Astrocyte (in vitro differentiated cells and primary cell): ENCODE measurements around the gene EBF4. TPM values are rescaled to one million over a fixed set of nuclear protein-coding genes. Genes with fewer than 3 reads are reported as not detected.

Source experiments
- DNase-seq: peaks from one replicate; pipeline ENCODE4 v3.0.0-alpha.2; 2010; ENCODE audit warnings: low read depth
- FAIRE-seq: peaks from 2 replicates; lab custom pipeline; 2011; peaks lifted over from hg19 to GRCh38; lab: Jason Lieb, UNC
- H2AFZ ChIP-seq: 2 replicates; pipeline ENCODE4 v1.6.0; 2012; ENCODE audit warnings: low read depth, low read length, inconsistent platforms
- H3K27ac ChIP-seq: 2 replicates; pipeline ENCODE4 v1.5.1; 2011; ENCODE audit warnings: low read depth, low read length, inconsistent platforms
- H3K27me3 ChIP-seq: 2 replicates; pipeline ENCODE4 v1.6.0; 2011; ENCODE audit warnings: low read length, inconsistent platforms; ENCODE audit not compliant: insufficient read depth
- H3K36me3 ChIP-seq: 2 replicates; pipeline ENCODE4 v1.5.1; 2011; ENCODE audit warnings: low read length, inconsistent platforms; ENCODE audit not compliant: insufficient read depth
- H3K4me1 ChIP-seq: 2 replicates; pipeline ENCODE4 v1.5.1; 2011; ENCODE audit warnings: low read length, inconsistent platforms; ENCODE audit not compliant: insufficient read depth
- H3K4me2 ChIP-seq: 2 replicates; pipeline ENCODE4 v1.6.0; 2012; ENCODE audit warnings: low read length, inconsistent platforms
- H3K4me3 ChIP-seq: 2 replicates; pipeline ENCODE4 v1.5.1; 2011; ENCODE audit warnings: low read depth, mild to moderate bottlenecking, low read length, inconsistent platforms; ENCODE audit not compliant: insufficient read depth
- H3K79me2 ChIP-seq: 2 replicates; pipeline ENCODE4 v1.6.0; 2012; ENCODE audit warnings: mild to moderate bottlenecking, low read length, inconsistent platforms; ENCODE audit not compliant: insufficient read depth
- H3K9ac ChIP-seq: 2 replicates; pipeline ENCODE4 v1.6.0; 2012; ENCODE audit warnings: mild to moderate bottlenecking, low read length, inconsistent platforms
- H3K9me3 ChIP-seq: 2 replicates; pipeline ENCODE4 v1.5.1; 2012; ENCODE audit warnings: low read depth, mild to moderate bottlenecking, low read length, inconsistent platforms; ENCODE audit not compliant: insufficient read depth
- H4K20me1 ChIP-seq: 2 replicates; pipeline ENCODE4 v1.6.0; 2012; ENCODE audit warnings: low read length, inconsistent platforms; ENCODE audit not compliant: insufficient read depth
- H3K27ac Mint-ChIP-seq: one replicate; pipeline ENCODE4 v1.8.0; 2021; ENCODE audit warnings: mild to moderate bottlenecking, mixed read lengths; ENCODE audit not compliant: unreplicated experiment
- H3K27me3 Mint-ChIP-seq: one replicate; pipeline ENCODE4 v1.8.0; 2021; ENCODE audit warnings: low read depth, mixed read lengths; ENCODE audit not compliant: unreplicated experiment
- H3K36me3 Mint-ChIP-seq: one replicate; pipeline ENCODE4 v1.8.0; 2021; ENCODE audit warnings: low read depth, mixed read lengths; ENCODE audit not compliant: unreplicated experiment
- H3K4me1 Mint-ChIP-seq: one replicate; pipeline ENCODE4 v1.8.0; 2021; ENCODE audit warnings: low read depth, mixed read lengths; ENCODE audit not compliant: unreplicated experiment
- H3K4me3 Mint-ChIP-seq: one replicate; pipeline ENCODE4 v1.8.0; 2021; ENCODE audit warnings: mild to moderate bottlenecking, moderate library complexity, mixed read lengths; ENCODE audit not compliant: unreplicated experiment
- H3K9me3 Mint-ChIP-seq: one replicate; pipeline ENCODE4 v1.8.0; 2021; ENCODE audit warnings: mild to moderate bottlenecking, mixed read lengths; ENCODE audit not compliant: unreplicated experiment
- CTCF ChIP-seq: IDR thresholded peaks from 2 replicates; pipeline ENCODE4 v1.5.1; 2011; ENCODE audit warnings: low read depth, mild to moderate bottlenecking, inconsistent platforms, low read length, moderate library complexity; ENCODE audit not compliant: insufficient read depth
- EZH2 ChIP-seq: IDR thresholded peaks from 2 replicates; pipeline ENCODE4 v1.6.1; 2012; ENCODE audit warnings: mild to moderate bottlenecking, low read length, inconsistent platforms; ENCODE audit not compliant: insufficient read depth
- total RNA-seq: library from RNA; stranded (reverse); gene quantifications from 2 replicates; pipeline ENCODE4 v1.2.1, GENCODE V29; 2021

EBF4 gene
- total RNA-seq, 1 donor from 2014 or later = 2.3 TPM

- no peaks in the 10 kb centered on the region for H3K36me3 ChIP-seq
- no peak overlapping the region for H2AFZ ChIP-seq
- no peak for FAIRE-seq
- H3K9ac ChIP-seq = no peak overlapping the region
- peaks cover 2% of the 10 kb centered on the region for H3K9me3 Mint-ChIP-seq
- no peaks in the 10 kb centered on the region for H3K4me1 Mint-ChIP-seq
- no peak overlapping the region for H3K4me3 ChIP-seq
- H3K9me3 ChIP-seq = no peaks in the 10 kb centered on the region
- H3K27ac ChIP-seq = no peak overlapping the region
- H3K4me2 ChIP-seq = no peak overlapping the region
- H3K79me2 ChIP-seq = no peaks in the 10 kb centered on the region
- no peak overlapping the region for H3K27ac Mint-ChIP-seq
- H3K27me3 Mint-ChIP-seq = peaks cover 67% of the 10 kb centered on the region
- H3K36me3 Mint-ChIP-seq = no peaks in the 10 kb centered on the region
- H4K20me1 ChIP-seq = no peaks in the 10 kb centered on the region
- no peak overlapping the region for H3K4me3 Mint-ChIP-seq
- TF ChIP-seq EZH2 = no peak
- TF ChIP-seq CTCF = no peak
- peaks cover 17% of the 10 kb centered on the region for H3K27me3 ChIP-seq
- no peaks in the 10 kb centered on the region for H3K4me1 ChIP-seq
- DNase-seq = no peak
These were observed 9.1 kb downstream of the EBF4 start for GRCh38 chr20:2701671-2702081.

GRCh38 chr20:2703716-2704475, 11.3 kb downstream of the EBF4 start:
- no peak for DNase-seq
- Mint-ChIP-seq H3K9me3 (peaks cover 2% of the 10 kb centered on the region), H3K27ac (no peak overlapping the region), H3K4me3 (no peak overlapping the region), H3K27me3 (peaks cover 59% of the 10 kb centered on the region), H3K36me3 (no peaks in the 10 kb centered on the region), H3K4me1 (peaks cover 4% of the 10 kb centered on the region)
- Histone ChIP-seq H3K4me1 (no peaks in the 10 kb centered on the region), H3K36me3 (no peaks in the 10 kb centered on the region), H3K27me3 (peaks cover 19% of the 10 kb centered on the region), H3K4me3 (no peak overlapping the region), H3K9ac (no peak overlapping the region), H2AFZ (no peak overlapping the region), H3K9me3 (no peaks in the 10 kb centered on the region), H3K4me2 (no peak overlapping the region), H3K27ac (no peak overlapping the region), H4K20me1 (no peaks in the 10 kb centered on the region), H3K79me2 (no peaks in the 10 kb centered on the region)
- no peak for FAIRE-seq
- TF ChIP-seq EZH2 (no peak), CTCF (no peak)

- no peak overlapping the region for H3K4me3 ChIP-seq
- H3K36me3 Mint-ChIP-seq = no peaks in the 10 kb centered on the region
- H3K9me3 Mint-ChIP-seq = peaks cover 2% of the 10 kb centered on the region
- H3K79me2 ChIP-seq = no peaks in the 10 kb centered on the region
- no peak overlapping the region for H2AFZ ChIP-seq
- peaks cover 4% of the 10 kb centered on the region for H3K4me1 Mint-ChIP-seq
- no peak overlapping the region for H3K4me3 Mint-ChIP-seq
- no peaks in the 10 kb centered on the region for H3K4me1 ChIP-seq
- no peak overlapping the region for H3K27ac Mint-ChIP-seq
- DNase-seq (no peak), FAIRE-seq (no peak)
- no peaks in the 10 kb centered on the region for H4K20me1 ChIP-seq
- H3K9ac ChIP-seq = no peak overlapping the region
- H3K27ac ChIP-seq = no peak overlapping the region
- H3K36me3 ChIP-seq = no peaks in the 10 kb centered on the region
- no peaks in the 10 kb centered on the region for H3K9me3 ChIP-seq
- H3K27me3 ChIP-seq = peaks cover 3% of the 10 kb centered on the region
- peaks cover 43% of the 10 kb centered on the region for H3K27me3 Mint-ChIP-seq
- H3K4me2 ChIP-seq = no peak overlapping the region
- no peak for TF ChIP-seq CTCF
These were observed 13.5 kb downstream of the EBF4 start for GRCh38 chr20:2705931-2706645.
